Ishikawa (cell line): Measurements from ENCODE around the gene PEAK1.

Experiments
- CEBPB ChIP-seq: IDR thresholded peaks from 2 replicates; pipeline ENCODE4 v1.6.1; 2012
- CREB1 ChIP-seq: IDR thresholded peaks from 2 replicates; pipeline ENCODE4 v1.6.1; 2012; ENCODE audit warnings: low read depth
- EGR1 ChIP-seq: IDR thresholded peaks from 2 replicates; pipeline ENCODE4 v1.6.1; 2012
- EP300 ChIP-seq: IDR thresholded peaks from 2 replicates; pipeline ENCODE4 v1.6.1; 2012; ENCODE audit warnings: borderline replicate concordance
- FOXM1 ChIP-seq: IDR thresholded peaks from 2 replicates; pipeline ENCODE4 v1.6.1; 2012; ENCODE audit warnings: low read depth, borderline replicate concordance
- NFIC ChIP-seq: IDR thresholded peaks from 2 replicates; pipeline ENCODE4 v1.6.1; 2012
- RAD21 ChIP-seq: IDR thresholded peaks from 2 replicates; pipeline ENCODE4 v1.6.1; 2012; ENCODE audit warnings: low read depth
- TAF1 ChIP-seq: IDR thresholded peaks from 2 replicates; pipeline ENCODE4 v1.6.1; 2012; ENCODE audit warnings: low read depth, mild to moderate bottlenecking
- TCF12 ChIP-seq: IDR thresholded peaks from 2 replicates; pipeline ENCODE4 v1.6.1; 2012; ENCODE audit warnings: low read depth
- TEAD4 ChIP-seq: IDR thresholded peaks from 2 replicates; pipeline ENCODE4 v1.6.1; 2012
- YY1 ChIP-seq: IDR thresholded peaks from 2 replicates; pipeline ENCODE4 v1.6.1; 2012; ENCODE audit warnings: low read depth
- ZBTB7A ChIP-seq: IDR thresholded peaks from 2 replicates; pipeline ENCODE4 v1.6.1; 2012; ENCODE audit warnings: low read depth
- TF ChIP-seq, protein P1 (sequence below): IDR thresholded peaks from 2 replicates; pipeline ENCODE4 v1.6.1; 2012; ENCODE audit warnings: low read depth, mild to moderate bottlenecking
- TF ChIP-seq, protein P2 (sequence below): IDR thresholded peaks from 2 replicates; pipeline ENCODE4 v1.6.1; 2012
- TF ChIP-seq, protein P3 (sequence below): IDR thresholded peaks from 2 replicates; pipeline ENCODE4 v1.6.1; 2012

PEAK1 gene

DNA sequence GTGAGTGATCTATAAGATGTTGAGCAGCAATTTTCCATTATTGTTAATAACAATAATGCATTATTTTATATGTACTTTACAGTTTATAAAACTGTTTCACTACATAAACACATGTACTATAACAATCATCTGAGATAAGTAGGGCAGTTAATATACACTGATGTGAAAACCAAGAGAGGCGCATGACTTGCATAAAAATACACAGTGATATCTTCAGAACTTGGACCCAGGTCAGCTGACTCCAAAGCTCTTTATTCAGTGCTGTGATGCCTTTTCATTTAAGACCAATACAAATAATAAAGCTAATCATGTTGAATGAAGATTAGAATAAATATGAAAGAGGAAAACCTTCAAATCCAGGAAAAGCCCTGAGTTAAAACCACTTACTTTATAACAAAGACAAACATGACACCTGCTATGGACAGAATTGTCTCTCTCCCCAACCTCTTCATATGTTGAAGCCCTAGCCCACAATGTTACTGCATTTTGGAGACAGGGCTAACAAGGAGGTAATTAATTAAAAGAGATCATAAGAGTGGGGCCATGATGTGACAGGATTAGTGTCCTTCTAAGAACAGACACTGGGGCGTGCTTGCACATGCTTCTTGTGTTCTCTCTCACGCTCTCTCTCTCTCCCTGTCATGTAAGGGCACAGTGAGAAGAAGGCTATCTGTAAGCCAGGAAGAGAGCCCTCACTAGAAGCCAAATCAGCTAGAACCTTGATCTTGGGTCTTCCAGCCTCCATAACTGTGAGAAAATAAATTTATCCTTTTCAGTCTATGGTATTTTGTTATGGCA lies 293.2 kb downstream of the PEAK1 start:
- TF ChIP-seq RAD21 (no peak), EGR1 (no peak), TCF12 (no peak), FOXM1 (no peak)
- TF ChIP-seq, protein P1, sequence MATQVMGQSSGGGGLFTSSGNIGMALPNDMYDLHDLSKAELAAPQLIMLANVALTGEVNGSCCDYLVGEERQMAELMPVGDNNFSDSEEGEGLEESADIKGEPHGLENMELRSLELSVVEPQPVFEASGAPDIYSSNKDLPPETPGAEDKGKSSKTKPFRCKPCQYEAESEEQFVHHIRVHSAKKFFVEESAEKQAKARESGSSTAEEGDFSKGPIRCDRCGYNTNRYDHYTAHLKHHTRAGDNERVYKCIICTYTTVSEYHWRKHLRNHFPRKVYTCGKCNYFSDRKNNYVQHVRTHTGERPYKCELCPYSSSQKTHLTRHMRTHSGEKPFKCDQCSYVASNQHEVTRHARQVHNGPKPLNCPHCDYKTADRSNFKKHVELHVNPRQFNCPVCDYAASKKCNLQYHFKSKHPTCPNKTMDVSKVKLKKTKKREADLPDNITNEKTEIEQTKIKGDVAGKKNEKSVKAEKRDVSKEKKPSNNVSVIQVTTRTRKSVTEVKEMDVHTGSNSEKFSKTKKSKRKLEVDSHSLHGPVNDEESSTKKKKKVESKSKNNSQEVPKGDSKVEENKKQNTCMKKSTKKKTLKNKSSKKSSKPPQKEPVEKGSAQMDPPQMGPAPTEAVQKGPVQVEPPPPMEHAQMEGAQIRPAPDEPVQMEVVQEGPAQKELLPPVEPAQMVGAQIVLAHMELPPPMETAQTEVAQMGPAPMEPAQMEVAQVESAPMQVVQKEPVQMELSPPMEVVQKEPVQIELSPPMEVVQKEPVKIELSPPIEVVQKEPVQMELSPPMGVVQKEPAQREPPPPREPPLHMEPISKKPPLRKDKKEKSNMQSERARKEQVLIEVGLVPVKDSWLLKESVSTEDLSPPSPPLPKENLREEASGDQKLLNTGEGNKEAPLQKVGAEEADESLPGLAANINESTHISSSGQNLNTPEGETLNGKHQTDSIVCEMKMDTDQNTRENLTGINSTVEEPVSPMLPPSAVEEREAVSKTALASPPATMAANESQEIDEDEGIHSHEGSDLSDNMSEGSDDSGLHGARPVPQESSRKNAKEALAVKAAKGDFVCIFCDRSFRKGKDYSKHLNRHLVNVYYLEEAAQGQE: no peak
- TF ChIP-seq, protein P2, sequence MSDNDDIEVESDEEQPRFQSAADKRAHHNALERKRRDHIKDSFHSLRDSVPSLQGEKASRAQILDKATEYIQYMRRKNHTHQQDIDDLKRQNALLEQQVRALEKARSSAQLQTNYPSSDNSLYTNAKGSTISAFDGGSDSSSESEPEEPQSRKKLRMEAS: no peak

DNA sequence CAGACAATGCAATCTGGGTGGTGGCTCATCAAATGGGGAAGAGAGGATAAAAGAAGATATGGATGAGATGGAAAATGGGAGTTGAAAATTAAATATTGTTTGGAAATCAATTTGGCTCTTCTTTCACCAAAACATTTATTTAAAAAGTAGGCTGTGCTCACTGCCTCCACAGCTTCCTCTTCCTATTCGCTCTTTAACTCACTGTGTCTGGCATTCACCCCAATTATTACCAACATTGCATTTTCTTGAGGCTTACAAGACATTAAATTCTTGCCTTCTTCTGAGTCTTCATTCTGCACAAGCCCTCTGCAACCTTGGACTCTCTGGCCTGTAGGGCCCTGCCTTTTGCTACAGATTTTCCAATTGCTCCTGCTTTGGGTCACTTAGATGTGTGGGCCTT lies 296.1 kb downstream of the PEAK1 start:
- TF ChIP-seq, protein P3, sequence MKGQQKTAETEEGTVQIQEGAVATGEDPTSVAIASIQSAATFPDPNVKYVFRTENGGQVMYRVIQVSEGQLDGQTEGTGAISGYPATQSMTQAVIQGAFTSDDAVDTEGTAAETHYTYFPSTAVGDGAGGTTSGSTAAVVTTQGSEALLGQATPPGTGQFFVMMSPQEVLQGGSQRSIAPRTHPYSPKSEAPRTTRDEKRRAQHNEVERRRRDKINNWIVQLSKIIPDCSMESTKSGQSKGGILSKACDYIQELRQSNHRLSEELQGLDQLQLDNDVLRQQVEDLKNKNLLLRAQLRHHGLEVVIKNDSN: no peak
- TF ChIP-seq NFIC: no peak
- no peak for TF ChIP-seq YY1
- no peak for TF ChIP-seq EP300
- TF ChIP-seq TAF1: no peak
- no peak for TF ChIP-seq TEAD4
- TF ChIP-seq ZBTB7A: no peak
- no peak for TF ChIP-seq FOXM1
- TF ChIP-seq, protein P1: no peak
- TF ChIP-seq RAD21: no peak
- no peak for TF ChIP-seq CEBPB
- TF ChIP-seq, protein P2: no peak
- no peak for TF ChIP-seq EGR1
- TF ChIP-seq TCF12: no peak
- TF ChIP-seq CREB1: no peak

DNA sequence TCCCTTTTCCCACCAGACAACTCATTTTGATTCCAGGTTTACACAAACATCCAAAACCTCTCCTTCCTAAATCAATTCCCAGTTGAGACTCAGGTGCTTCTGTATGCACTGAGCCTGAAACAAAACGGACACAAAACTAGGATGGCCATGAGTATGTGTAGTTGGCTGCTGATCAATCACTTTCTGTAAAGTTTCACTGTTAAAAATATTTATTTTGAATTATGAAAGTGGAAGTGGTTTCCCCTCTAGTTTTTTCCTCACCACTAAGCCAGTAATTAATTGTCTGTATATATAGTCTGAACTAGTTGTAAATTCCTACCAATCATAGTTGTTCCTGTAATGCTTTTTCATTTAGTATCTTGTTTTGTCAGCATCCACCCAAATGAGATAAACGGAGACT lies 297.3 kb downstream of the PEAK1 start:
- TF ChIP-seq TCF12: no peak
- no peak for TF ChIP-seq CREB1
- TF ChIP-seq TEAD4: no peak
- TF ChIP-seq EGR1: no peak
- no peak for TF ChIP-seq YY1
- no peak for TF ChIP-seq CEBPB
- TF ChIP-seq, protein P2: no peak

DNA sequence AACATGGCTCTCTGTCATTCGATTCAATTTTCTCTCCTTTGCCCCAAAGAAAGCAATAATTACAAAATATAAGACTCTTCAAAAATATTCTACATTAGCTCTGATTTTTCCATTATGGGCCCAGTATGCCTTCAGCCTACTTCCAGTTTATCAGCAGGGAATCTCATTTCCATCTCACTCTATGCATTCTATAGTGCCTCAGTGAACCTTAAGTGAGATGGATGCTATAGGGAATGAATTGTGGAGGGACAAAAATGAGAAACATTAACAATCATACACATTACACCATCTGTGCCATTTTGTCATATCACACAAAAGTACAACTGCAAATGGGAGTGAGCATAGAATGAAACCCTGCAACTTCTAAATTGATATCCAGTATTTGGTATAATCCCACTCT lies 298.3 kb downstream of the PEAK1 start:
- TF ChIP-seq, protein P1: no peak
- TF ChIP-seq, protein P2: no peak
- TF ChIP-seq, protein P3: no peak
- TF ChIP-seq ZBTB7A (no peak), CEBPB (no peak), NFIC (no peak), EP300 (no peak), TAF1 (no peak), RAD21 (no peak), FOXM1 (no peak), TEAD4 (no peak), EGR1 (no peak), TCF12 (no peak)
